ENCODE measurements around the gene UROD. TPM values are rescaled to one million over a fixed set of nuclear protein-coding genes. Genes with fewer than 3 reads are reported as not detected.
A peak's percentile ranks its signal among the peaks of the same experiment; 100 is the strongest.
"Not testable (repeated sequence)": the region's sequence is repeated elsewhere in the genome, so short reads cannot be mapped to it uniquely, and the experiment has no call there.

UROD gene
- total RNA-seq, 2 experiments from 2014 or later = 74.7 to 76.4 TPM

- CTCF ChIA-PET = interaction anchor here (1.1 kb wide), 1 partner anchor 9 kb away, joined by 4 read pairs; the partner anchor contains the start of gene EIF2B3
- no peak overlapping the region for H3K4me3 Mint-ChIP-seq
- ATAC-seq (no peak), DNase-seq (no peak)
- peaks cover 4% of the 10 kb centered on the region for H3K4me1 Mint-ChIP-seq (ENCODE audit: low read depth)
- no peaks in the 10 kb centered on the region for H3K9me3 Mint-ChIP-seq (ENCODE audit: insufficient read depth)
- POLR2A ChIA-PET = no interaction called here
- H3K36me3 Mint-ChIP-seq (ENCODE audit: low read depth) = no peaks in the 10 kb centered on the region
- no peaks in the 10 kb centered on the region for H3K27me3 Mint-ChIP-seq (ENCODE audit: low read depth)
- H3K27ac Mint-ChIP-seq = no peak overlapping the region
Measured at GRCh38 chr1:44995467-44996238, 16.4 kb upstream of the UROD start.

- Mint-ChIP-seq H3K9me3 (ENCODE audit: insufficient read depth) (no peaks in the 10 kb centered on the region), H3K27ac (no peak overlapping the region), H3K4me3 (no peak overlapping the region), H3K36me3 (ENCODE audit: low read depth) (peaks cover 17% of the 10 kb centered on the region), H3K4me1 (ENCODE audit: low read depth) (peaks cover 8% of the 10 kb centered on the region), H3K27me3 (ENCODE audit: low read depth) (no peaks in the 10 kb centered on the region)
- CTCF ChIA-PET = interaction anchor here (0.9 to 1.5 kb wide), 4 partner anchors 11 to 211 kb away, joined by 3 to 4 read pairs (median 3); partner anchors contain the start of genes BEST4, HECTD3 and UROD
- DNase-seq = no peak
- POLR2A ChIA-PET = no interaction called here
- no peak for ATAC-seq
Measured at GRCh38 chr1:44999232-44999631, 12.8 kb upstream of the UROD start.

GRCh38 chr1:45001011-45001481 lies 11.0 kb upstream of the UROD start:
- H3K27me3 Mint-ChIP-seq (ENCODE audit: low read depth) = no peaks in the 10 kb centered on the region
- peaks cover 8% of the 10 kb centered on the region for H3K4me1 Mint-ChIP-seq (ENCODE audit: low read depth)
- peaks cover 29% of the 10 kb centered on the region for H3K36me3 Mint-ChIP-seq (ENCODE audit: low read depth)
- POLR2A ChIA-PET = no interaction called here
- H3K9me3 Mint-ChIP-seq (ENCODE audit: insufficient read depth) = no peaks in the 10 kb centered on the region
- DNase-seq (no peak), ATAC-seq (no peak)
- CTCF ChIA-PET = no interaction called here
- H3K27ac Mint-ChIP-seq = peak overlapping the region; percentile 46
- no peak overlapping the region for H3K4me3 Mint-ChIP-seq

- POLR2A ChIA-PET; H3K27me3 Mint-ChIP-seq (ENCODE audit: low read depth); H3K9me3 Mint-ChIP-seq (ENCODE audit: insufficient read depth); H3K4me1 Mint-ChIP-seq (ENCODE audit: low read depth); DNase-seq; ATAC-seq; CTCF ChIA-PET; H3K4me3 Mint-ChIP-seq: not testable (repeated sequence)
- peak overlapping the region; percentile 46 for H3K27ac Mint-ChIP-seq
- H3K36me3 Mint-ChIP-seq (ENCODE audit: low read depth) = peaks cover 29% of the 10 kb centered on the region
Measured at GRCh38 chr1:45001576-45001975, 10.5 kb upstream of the UROD start.

- Mint-ChIP-seq H3K27me3 (ENCODE audit: low read depth) (no peaks in the 10 kb centered on the region), H3K4me1 (ENCODE audit: low read depth) (peaks cover 8% of the 10 kb centered on the region), H3K9me3 (ENCODE audit: insufficient read depth) (no peaks in the 10 kb centered on the region), H3K36me3 (ENCODE audit: low read depth) (peaks cover 29% of the 10 kb centered on the region), H3K27ac (no peak overlapping the region), H3K4me3 (no peak overlapping the region)
- DNase-seq = no peak
- ChIA-PET POLR2A (interaction anchor here (0.6 to 1.4 kb wide), 2 partner anchors 9 to 334 kb away, joined by 3 to 5 read pairs; partner anchors contain the start of gene UROD), CTCF (no interaction called here)
- no peak for ATAC-seq
Measured at GRCh38 chr1:45002650-45003645, 9.1 kb upstream of the UROD start.

- CTCF ChIA-PET = no interaction called here
- Mint-ChIP-seq H3K27ac (no peak overlapping the region), H3K36me3 (ENCODE audit: low read depth) (peaks cover 34% of the 10 kb centered on the region), H3K9me3 (ENCODE audit: insufficient read depth) (no peaks in the 10 kb centered on the region), H3K4me1 (ENCODE audit: low read depth) (peaks cover 8% of the 10 kb centered on the region), H3K4me3 (no peak overlapping the region), H3K27me3 (ENCODE audit: low read depth) (no peaks in the 10 kb centered on the region)
- DNase-seq = no peak
- POLR2A ChIA-PET = interaction anchor here (0.6 to 1.4 kb wide), 2 partner anchors 8 to 334 kb away, joined by 3 to 5 read pairs; partner anchors contain the start of gene UROD
- no peak for ATAC-seq
Measured at GRCh38 chr1:45003741-45004140, 8.3 kb upstream of the UROD start.

- H3K4me3 Mint-ChIP-seq = no peak overlapping the region
Measured at GRCh38 chr1:45004281-45004920, 7.7 kb upstream of the UROD start.

GRCh38 chr1:45005761-45006160 lies 6.3 kb upstream of the UROD start:
- no peak for ATAC-seq
- ChIA-PET POLR2A (interaction anchor here (1.4 kb wide), 2 partner anchors 275 to 285 kb away, joined by 3 to 4 read pairs; partner anchors contain the start of gene RNU5D-1), CTCF (no interaction called here)
- Mint-ChIP-seq H3K27ac (no peak overlapping the region), H3K4me3 (no peak overlapping the region), H3K36me3 (ENCODE audit: low read depth) (peaks cover 38% of the 10 kb centered on the region), H3K27me3 (ENCODE audit: low read depth) (no peaks in the 10 kb centered on the region), H3K9me3 (ENCODE audit: insufficient read depth) (no peaks in the 10 kb centered on the region), H3K4me1 (ENCODE audit: low read depth) (peaks cover 14% of the 10 kb centered on the region)
- DNase-seq = no peak

More at GRCh38 chr1:45004281-45004920, 7.7 kb upstream of the UROD start:
- Mint-ChIP-seq H3K27ac (no peak overlapping the region), H3K9me3 (ENCODE audit: insufficient read depth) (no peaks in the 10 kb centered on the region), H3K4me1 (ENCODE audit: low read depth) (peaks cover 9% of the 10 kb centered on the region), H3K27me3 (ENCODE audit: low read depth) (no peaks in the 10 kb centered on the region), H3K36me3 (ENCODE audit: low read depth) (peaks cover 38% of the 10 kb centered on the region)
- POLR2A ChIA-PET = interaction anchor here (0.6 to 1.4 kb wide), 4 partner anchors 204 to 345 kb away, joined by 3 to 4 read pairs (median 3); partner anchors contain the start of genes PLK3 and RNU5D-1
- CTCF ChIA-PET = interaction anchor here (1.0 kb wide), 1 partner anchor 204 kb away, joined by 4 read pairs; the partner anchor contains the start of gene PLK3
- no peak for DNase-seq
- ATAC-seq = no peak

GRCh38 chr1:45007311-45007710 lies 4.7 kb upstream of the UROD start:
- no peaks in the 10 kb centered on the region for H3K27me3 Mint-ChIP-seq (ENCODE audit: low read depth)
- no peak for ATAC-seq
- peaks cover 34% of the 10 kb centered on the region for H3K36me3 Mint-ChIP-seq (ENCODE audit: low read depth)
- CTCF ChIA-PET = no interaction called here
- POLR2A ChIA-PET = no interaction called here
- no peak overlapping the region for H3K27ac Mint-ChIP-seq
- no peaks in the 10 kb centered on the region for H3K9me3 Mint-ChIP-seq (ENCODE audit: insufficient read depth)
- peaks cover 21% of the 10 kb centered on the region for H3K4me1 Mint-ChIP-seq (ENCODE audit: low read depth)
- no peak for DNase-seq
- H3K4me3 Mint-ChIP-seq = no peak overlapping the region

- no peaks in the 10 kb centered on the region for H3K27me3 Mint-ChIP-seq (ENCODE audit: low read depth)
- H3K9me3 Mint-ChIP-seq (ENCODE audit: insufficient read depth) = no peaks in the 10 kb centered on the region
- H3K4me3 Mint-ChIP-seq = no peak overlapping the region
- ChIA-PET CTCF (no interaction called here), POLR2A (no interaction called here)
- peaks cover 24% of the 10 kb centered on the region for H3K4me1 Mint-ChIP-seq (ENCODE audit: low read depth)
- DNase-seq = no peak
- no peak overlapping the region for H3K27ac Mint-ChIP-seq
- ATAC-seq = no peak
- peaks cover 28% of the 10 kb centered on the region for H3K36me3 Mint-ChIP-seq (ENCODE audit: low read depth)
Measured at GRCh38 chr1:45008076-45008475, 4.0 kb upstream of the UROD start.

GRCh38 chr1:45008516-45008915 lies 3.5 kb upstream of the UROD start:
- Mint-ChIP-seq H3K36me3 (ENCODE audit: low read depth) (peaks cover 26% of the 10 kb centered on the region), H3K27ac (no peak overlapping the region), H3K4me1 (ENCODE audit: low read depth) (peaks cover 28% of the 10 kb centered on the region), H3K4me3 (no peak overlapping the region), H3K9me3 (ENCODE audit: insufficient read depth) (no peaks in the 10 kb centered on the region), H3K27me3 (ENCODE audit: low read depth) (no peaks in the 10 kb centered on the region)
- ChIA-PET CTCF (interaction anchor here (1.3 kb wide), 1 partner anchor 295 kb away, joined by 3 read pairs; no protein-coding TSS in a partner anchor), POLR2A (no interaction called here)
- DNase-seq (no peak), ATAC-seq (no peak)
